ENCODE measurements around the gene CEP112. TPM values are rescaled to one million over a fixed set of nuclear protein-coding genes. Genes with fewer than 3 reads are reported as not detected.
"Not testable (repeated sequence)": the region's sequence is repeated elsewhere in the genome, so short reads cannot be mapped to it uniquely, and the experiment has no call there.

CEP112 gene
- total and polyA plus RNA-seq, 2 donors (not counting 1 experiment from before 2014, with no cell fraction given), result 5.4 to 6.4 TPM

- Histone ChIP-seq H2AFZ (ENCODE audit: low read length) (no peak overlapping the region), H3K4me1 (ENCODE audit: control insufficient read depth, extremely low read depth, insufficient read depth, low read length) (no peaks in the 10 kb centered on the region), H3K79me2 (ENCODE audit: control insufficient read depth, insufficient read depth, low read length) (no peaks in the 10 kb centered on the region), H3K4me2 (ENCODE audit: extremely low read depth, insufficient read depth, low read length) (no peak overlapping the region), H3K36me3 (ENCODE audit: control insufficient read depth, insufficient read depth, low read length) (no peaks in the 10 kb centered on the region), H3K27me3 (ENCODE audit: control insufficient read depth, insufficient read depth, low read length) (no peaks in the 10 kb centered on the region), H3K4me3 (replicated peaks in 1 of 4; ENCODE audit: control extremely low read depth in 1 of 4, insufficient read depth in 1 of 4, low read depth in 3 of 4, low read length in 4 of 4) (no peak overlapping the region), H3K9ac (ENCODE audit: insufficient read depth, low read length) (no peak overlapping the region), H3K27ac (ENCODE audit: insufficient read depth, low read length) (no peak overlapping the region), H3K9me3 (ENCODE audit: control insufficient read depth, insufficient read depth, low read depth, low read length) (no peaks in the 10 kb centered on the region), H4K20me1 (ENCODE audit: control insufficient read depth, extremely low read depth, insufficient read depth, low read length) (no peaks in the 10 kb centered on the region)
- peak in 1 of 2 donors; percentile 1 for DNase-seq (ENCODE audit: low read depth in 2 of 2)
- TF ChIP-seq EZH2 (IDR thresholded peaks at IDR 0.05; ENCODE audit: low read length, missing control alignments), result no peak
- TF ChIP-seq, protein P1, sequence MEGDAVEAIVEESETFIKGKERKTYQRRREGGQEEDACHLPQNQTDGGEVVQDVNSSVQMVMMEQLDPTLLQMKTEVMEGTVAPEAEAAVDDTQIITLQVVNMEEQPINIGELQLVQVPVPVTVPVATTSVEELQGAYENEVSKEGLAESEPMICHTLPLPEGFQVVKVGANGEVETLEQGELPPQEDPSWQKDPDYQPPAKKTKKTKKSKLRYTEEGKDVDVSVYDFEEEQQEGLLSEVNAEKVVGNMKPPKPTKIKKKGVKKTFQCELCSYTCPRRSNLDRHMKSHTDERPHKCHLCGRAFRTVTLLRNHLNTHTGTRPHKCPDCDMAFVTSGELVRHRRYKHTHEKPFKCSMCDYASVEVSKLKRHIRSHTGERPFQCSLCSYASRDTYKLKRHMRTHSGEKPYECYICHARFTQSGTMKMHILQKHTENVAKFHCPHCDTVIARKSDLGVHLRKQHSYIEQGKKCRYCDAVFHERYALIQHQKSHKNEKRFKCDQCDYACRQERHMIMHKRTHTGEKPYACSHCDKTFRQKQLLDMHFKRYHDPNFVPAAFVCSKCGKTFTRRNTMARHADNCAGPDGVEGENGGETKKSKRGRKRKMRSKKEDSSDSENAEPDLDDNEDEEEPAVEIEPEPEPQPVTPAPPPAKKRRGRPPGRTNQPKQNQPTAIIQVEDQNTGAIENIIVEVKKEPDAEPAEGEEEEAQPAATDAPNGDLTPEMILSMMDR (conservative IDR thresholded peaks at IDR 0.05 in 1 of 2, IDR thresholded peaks at IDR 0.05 in 1 of 2; ENCODE audit: low read depth in 1 of 2, low read length in 2 of 2), result no peak
Measured at GRCh38 chr17:65813306-65813705, 378.6 kb downstream of the CEP112 start.

DNA sequence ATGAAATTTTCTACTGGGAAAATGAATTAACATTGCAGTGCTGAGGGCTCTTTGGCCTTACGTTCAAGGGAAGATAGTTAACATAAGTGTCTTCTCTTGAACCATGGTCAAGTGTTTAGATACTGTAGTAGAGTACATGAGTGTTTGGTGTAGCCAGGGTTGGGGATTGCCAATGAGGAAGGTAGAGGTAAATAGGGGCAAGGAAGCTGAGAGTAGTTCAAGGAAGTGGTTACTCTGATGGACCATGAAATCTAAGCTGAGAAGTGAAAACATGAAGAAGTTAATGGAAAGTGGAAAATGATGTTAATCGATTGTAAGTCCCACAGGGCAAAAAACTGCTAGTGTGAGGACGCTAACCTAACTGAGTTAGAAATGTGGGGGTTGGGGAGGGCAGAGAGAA lies 380.9 kb downstream of the CEP112 start:
- Histone ChIP-seq H3K27me3 (ENCODE audit: control insufficient read depth, insufficient read depth, low read length) (no peaks in the 10 kb centered on the region), H3K79me2 (ENCODE audit: control insufficient read depth, insufficient read depth, low read length) (no peaks in the 10 kb centered on the region), H4K20me1 (ENCODE audit: control insufficient read depth, extremely low read depth, insufficient read depth, low read length) (no peaks in the 10 kb centered on the region), H3K9ac (ENCODE audit: insufficient read depth, low read length) (no peak overlapping the region), H3K4me1 (ENCODE audit: control insufficient read depth, extremely low read depth, insufficient read depth, low read length) (no peaks in the 10 kb centered on the region), H2AFZ (ENCODE audit: low read length) (no peak overlapping the region), H3K27ac (ENCODE audit: insufficient read depth, low read length) (no peak overlapping the region), H3K9me3 (ENCODE audit: control insufficient read depth, insufficient read depth, low read depth, low read length) (no peaks in the 10 kb centered on the region), H3K4me2 (ENCODE audit: extremely low read depth, insufficient read depth, low read length) (no peak overlapping the region), H3K36me3 (ENCODE audit: control insufficient read depth, insufficient read depth, low read length) (no peaks in the 10 kb centered on the region), H3K4me3 (replicated peaks in 1 of 4; ENCODE audit: control extremely low read depth in 1 of 4, insufficient read depth in 1 of 4, low read depth in 3 of 4, low read length in 4 of 4) (no peak overlapping the region)
- no peak for DNase-seq (ENCODE audit: low read depth in 2 of 2)
- TF ChIP-seq, protein P1 (conservative IDR thresholded peaks at IDR 0.05 in 1 of 2, IDR thresholded peaks at IDR 0.05 in 1 of 2; ENCODE audit: low read depth in 1 of 2, low read length in 2 of 2), result no peak
- TF ChIP-seq EZH2 (IDR thresholded peaks at IDR 0.05; ENCODE audit: low read length, missing control alignments), result no peak

DNA sequence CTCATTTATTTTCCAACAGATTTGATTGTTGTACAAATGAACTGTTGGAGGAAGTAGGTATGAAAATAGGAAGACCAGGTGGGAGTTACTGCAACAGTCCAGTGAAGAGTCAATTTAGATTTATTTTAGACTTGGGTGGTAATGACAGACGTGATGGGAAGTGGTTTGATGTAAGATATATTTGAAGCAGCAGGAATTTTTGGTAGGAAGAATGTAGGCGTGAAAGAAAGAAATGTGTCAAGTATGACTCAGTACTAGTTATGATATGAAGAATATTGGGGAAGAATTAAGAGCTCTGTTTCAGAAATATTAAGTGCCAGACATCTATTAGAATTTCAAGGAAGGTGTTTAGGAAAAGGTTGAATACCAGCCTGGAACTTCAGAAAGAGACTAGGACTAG lies 382.6 kb downstream of the CEP112 start:
- no peak for TF ChIP-seq EZH2 (IDR thresholded peaks at IDR 0.05; ENCODE audit: low read length, missing control alignments)
- TF ChIP-seq, protein P1 (conservative IDR thresholded peaks at IDR 0.05 in 1 of 2, IDR thresholded peaks at IDR 0.05 in 1 of 2; ENCODE audit: low read depth in 1 of 2, low read length in 2 of 2), result no peak
- H3K27ac ChIP-seq (ENCODE audit: insufficient read depth, low read length), result no peak overlapping the region
- no peaks in the 10 kb centered on the region for H3K4me1 ChIP-seq (ENCODE audit: control insufficient read depth, extremely low read depth, insufficient read depth, low read length)
- H2AFZ ChIP-seq (ENCODE audit: low read length), result no peak overlapping the region
- H3K9ac ChIP-seq (ENCODE audit: insufficient read depth, low read length), result no peak overlapping the region
- no peaks in the 10 kb centered on the region for H3K9me3 ChIP-seq (ENCODE audit: control insufficient read depth, insufficient read depth, low read depth, low read length)
- no peak overlapping the region for H3K4me3 ChIP-seq (replicated peaks in 1 of 4; ENCODE audit: control extremely low read depth in 1 of 4, insufficient read depth in 1 of 4, low read depth in 3 of 4, low read length in 4 of 4)
- no peak for DNase-seq (ENCODE audit: low read depth in 2 of 2)
- H3K36me3 ChIP-seq (ENCODE audit: control insufficient read depth, insufficient read depth, low read length), result no peaks in the 10 kb centered on the region
- no peaks in the 10 kb centered on the region for H3K27me3 ChIP-seq (ENCODE audit: control insufficient read depth, insufficient read depth, low read length)
- no peaks in the 10 kb centered on the region for H4K20me1 ChIP-seq (ENCODE audit: control insufficient read depth, extremely low read depth, insufficient read depth, low read length)
- H3K4me2 ChIP-seq (ENCODE audit: extremely low read depth, insufficient read depth, low read length), result no peak overlapping the region
- H3K79me2 ChIP-seq (ENCODE audit: control insufficient read depth, insufficient read depth, low read length), result no peaks in the 10 kb centered on the region

DNA sequence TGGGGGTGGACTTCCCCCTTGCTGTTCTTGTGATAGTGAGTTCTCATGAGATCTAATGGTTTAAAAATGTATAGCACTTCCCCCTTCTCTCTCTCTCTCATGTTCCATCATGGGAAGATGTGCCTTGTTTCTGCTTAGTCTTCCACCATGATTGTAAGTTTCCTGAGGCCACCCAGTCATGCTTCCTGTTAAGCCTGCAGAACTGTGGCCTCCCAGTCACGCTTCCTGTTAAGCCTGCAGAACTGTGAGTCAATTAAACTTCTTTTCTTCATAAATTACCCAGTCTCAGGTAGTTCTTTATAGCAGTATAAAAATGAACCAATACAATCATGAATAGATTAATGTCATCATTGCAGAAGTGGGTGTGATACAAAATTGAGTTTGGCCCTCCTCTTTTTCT lies 383.4 kb downstream of the CEP112 start:
- not testable (repeated sequence) for DNase-seq (ENCODE audit: low read depth in 2 of 2); H3K36me3 ChIP-seq (ENCODE audit: control insufficient read depth, insufficient read depth, low read length); H3K9ac ChIP-seq (ENCODE audit: insufficient read depth, low read length); H2AFZ ChIP-seq (ENCODE audit: low read length); H4K20me1 ChIP-seq (ENCODE audit: control insufficient read depth, extremely low read depth, insufficient read depth, low read length); H3K4me1 ChIP-seq (ENCODE audit: control insufficient read depth, extremely low read depth, insufficient read depth, low read length); H3K79me2 ChIP-seq (ENCODE audit: control insufficient read depth, insufficient read depth, low read length); H3K9me3 ChIP-seq (ENCODE audit: control insufficient read depth, insufficient read depth, low read depth, low read length); H3K27me3 ChIP-seq (ENCODE audit: control insufficient read depth, insufficient read depth, low read length); H3K4me3 ChIP-seq (replicated peaks in 1 of 4; ENCODE audit: control extremely low read depth in 1 of 4, insufficient read depth in 1 of 4, low read depth in 3 of 4, low read length in 4 of 4); H3K27ac ChIP-seq (ENCODE audit: insufficient read depth, low read length); H3K4me2 ChIP-seq (ENCODE audit: extremely low read depth, insufficient read depth, low read length)

Measured in fibroblast of lung (primary cell).